Measurements from ENCODE around the gene MRTFA.

The MRTFA gene

DNA sequence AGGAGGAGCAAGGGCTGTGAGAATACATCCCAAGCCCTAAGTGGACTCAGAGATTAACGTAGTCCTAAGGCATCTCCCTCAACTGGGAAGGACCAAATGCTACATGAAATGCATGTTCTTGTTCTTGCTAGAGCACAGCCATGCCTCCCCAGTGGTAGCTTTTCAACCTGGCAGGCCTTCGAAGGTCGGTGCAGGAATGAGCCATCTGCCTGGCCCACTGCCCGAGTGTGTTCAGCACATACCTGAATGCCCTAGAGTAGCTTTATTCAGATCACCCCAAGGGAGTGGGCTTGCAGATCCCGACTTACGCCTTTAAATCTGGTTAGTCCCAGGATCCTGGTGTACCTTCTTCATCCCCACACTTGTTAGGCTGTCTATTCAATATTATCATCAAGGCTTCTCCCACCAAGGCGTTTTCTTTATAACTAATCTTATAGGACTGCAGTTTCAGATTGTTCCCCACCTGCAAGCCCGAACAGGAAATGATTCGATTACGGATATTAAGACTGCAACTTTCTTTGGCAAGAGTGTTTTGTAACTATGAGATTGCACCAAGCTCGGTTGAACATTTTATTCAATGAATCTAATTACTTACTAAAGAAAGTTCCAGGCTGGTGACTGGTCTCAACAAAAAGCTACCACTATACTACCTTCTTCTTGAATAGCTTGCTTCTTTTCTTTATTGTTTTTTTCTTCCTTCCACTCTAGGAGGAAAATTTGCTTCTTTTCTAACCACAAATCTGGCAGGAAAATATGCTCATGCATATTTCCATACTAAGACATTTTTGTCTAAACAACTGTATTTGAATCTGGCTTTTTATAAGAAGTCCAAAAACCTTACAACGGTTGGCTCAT lies 150.5 kb downstream of the MRTFA start:
- DNase-seq, result peak in 2 of 3 donors; percentile 13 to 25

DNA sequence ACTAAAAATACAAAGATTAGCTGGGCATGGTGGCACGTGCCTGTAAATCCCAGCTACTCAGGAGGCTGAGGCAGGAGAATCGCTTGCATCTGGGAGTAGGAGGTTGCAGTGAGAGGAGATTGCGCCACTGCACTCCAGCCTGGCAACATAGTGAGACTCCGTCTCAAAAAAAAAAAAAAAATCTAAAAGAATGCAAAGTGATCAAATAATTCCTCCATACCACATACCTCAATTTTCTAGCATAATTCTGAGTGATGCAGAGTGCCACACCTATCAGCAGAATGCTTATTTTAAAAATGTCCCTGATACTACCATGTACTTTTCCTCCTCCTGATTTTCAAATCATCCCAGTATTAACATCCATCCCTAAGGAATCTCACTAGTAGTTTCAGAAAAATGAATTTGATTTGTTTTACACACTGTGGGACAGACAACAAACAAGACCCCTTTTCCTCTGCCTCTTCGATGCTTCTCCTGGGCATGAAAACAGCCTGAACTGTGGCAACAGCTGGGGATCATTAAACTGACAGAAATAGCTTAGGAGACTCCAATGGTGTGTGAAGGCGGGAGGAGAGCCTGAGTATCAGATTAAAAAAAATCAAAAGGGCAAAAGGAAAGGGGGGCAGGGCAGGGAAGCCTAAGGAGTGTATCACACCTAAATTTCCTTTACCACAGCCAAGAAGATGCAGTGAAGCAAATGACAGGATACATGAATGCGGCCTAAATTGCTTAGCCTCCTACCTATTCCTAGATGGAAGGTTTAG lies 151.4 kb downstream of the MRTFA start:
- no peak for DNase-seq

DNA sequence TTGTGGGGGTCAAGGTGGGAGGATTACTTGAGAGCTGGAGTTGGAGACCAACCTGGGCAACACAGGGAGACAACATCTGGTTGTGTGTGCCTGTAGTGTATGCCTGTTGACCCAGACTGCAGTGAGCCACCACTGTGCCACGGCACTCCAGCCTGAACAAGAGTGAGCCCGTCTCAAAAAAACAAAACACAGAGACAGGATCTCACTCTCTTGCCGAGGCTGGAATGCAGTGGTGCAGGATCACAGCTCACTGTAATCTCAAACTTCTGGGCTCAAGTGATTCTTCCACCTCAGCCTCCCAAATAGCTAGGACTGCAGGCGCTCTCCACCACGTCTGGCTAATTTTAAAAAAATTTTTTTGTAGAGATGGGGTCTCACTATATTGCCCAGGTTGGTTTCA lies 153.6 kb downstream of the MRTFA start:
- no peak for DNase-seq

DNA sequence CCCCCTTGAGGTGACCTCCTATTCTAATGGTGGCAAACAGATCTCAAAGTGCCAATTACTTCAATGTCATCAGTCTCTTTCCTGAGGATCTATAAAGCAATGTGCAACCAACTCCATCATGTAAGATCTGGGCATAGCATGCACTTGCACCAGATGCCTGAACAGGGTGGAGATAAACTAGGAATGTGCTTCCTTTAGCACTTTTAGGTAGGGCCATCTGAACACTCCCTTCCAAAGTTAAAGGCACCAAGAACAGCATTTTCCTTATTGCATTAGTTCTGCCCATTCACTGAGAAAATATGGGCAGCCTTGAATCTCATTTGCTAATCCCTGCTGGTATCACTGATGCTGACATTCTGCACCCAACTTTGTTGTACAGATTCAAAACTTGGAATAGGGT lies 154.1 kb downstream of the MRTFA start:
- no peak for DNase-seq

DNA sequence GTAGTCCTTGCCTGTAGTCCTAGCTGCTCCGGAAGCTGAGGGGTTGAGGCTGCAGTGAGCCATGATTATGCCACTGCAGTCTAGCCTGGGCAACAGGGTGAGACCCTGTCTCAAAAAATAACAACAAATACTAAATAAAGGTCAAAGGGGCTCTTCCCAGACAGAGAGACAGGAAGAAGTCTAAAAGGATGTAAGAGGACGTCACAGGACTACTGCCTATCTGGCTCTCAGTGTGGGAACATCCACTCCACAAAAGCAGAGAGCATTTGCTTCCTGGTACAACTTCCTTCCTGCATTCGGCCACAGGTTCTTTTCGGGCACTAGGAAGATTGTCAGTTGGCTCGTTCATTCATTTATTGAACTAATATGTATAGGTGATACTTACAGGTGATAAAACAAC lies 155.5 kb downstream of the MRTFA start:
- no peak for DNase-seq

DNA sequence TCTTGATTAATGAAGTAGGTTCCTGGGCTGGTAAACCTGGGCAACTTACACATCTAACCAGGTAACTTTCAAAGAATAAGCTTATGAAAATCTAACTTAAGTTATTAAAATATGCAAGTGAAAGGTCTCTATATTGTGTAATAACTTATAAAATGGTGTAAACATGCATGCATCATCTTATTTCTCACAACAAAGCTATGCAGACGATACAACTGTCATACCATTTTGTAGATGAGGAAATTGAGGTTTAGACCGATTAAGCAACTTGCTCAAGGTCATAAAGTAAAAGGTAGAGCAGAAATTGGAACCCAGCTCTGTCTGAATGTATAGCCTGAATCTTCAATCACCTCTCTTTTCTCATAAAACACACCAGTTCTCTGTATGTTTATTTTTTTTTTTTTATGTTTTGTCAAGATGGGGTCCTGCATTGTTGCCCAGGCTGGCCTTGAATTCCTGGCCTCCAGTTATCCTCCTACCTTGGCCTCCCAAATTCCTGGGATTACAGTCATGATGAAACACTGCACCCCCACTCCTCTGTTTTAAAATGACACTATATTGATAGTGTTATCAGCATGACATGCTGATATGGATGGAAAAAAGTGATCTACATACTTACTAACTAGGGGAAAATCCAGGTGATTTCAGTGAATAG lies 156.5 kb downstream of the MRTFA start:
- peak in 2 of 3 donors; percentile 49 to 72 for DNase-seq

DNA sequence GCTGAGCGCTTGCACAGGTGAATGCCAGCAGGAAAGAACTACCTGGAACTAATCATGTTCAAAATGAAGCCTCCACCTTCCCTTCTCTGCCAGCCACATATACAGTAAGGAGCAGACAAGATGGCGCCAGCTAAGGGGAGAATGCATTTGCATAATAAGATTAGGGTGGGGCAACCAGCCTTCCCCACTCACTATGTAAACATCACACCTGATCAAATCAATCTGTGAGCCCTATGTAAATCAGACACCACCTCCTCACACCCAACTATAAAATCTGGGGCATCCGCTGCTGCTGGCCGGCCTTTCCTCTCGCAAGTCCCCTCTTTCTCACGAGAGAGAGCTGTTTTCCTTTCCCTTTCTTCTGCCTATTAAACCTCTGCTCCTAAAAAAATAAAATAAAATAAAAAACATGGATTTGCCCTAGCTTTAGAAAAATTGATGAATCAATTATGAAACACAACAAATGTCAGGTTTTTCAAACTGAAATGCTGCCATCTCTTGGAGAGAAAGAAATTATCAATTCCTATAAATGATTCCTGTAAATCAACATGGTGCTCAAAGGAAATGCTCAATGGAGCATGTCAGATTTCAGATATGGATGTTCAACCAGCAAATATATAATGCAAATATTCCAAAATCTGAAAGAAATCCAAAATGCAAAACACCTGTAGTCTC lies 157.3 kb downstream of the MRTFA start:
- DNase-seq, result peak in 2 of 3 donors; percentile 44 to 49

DNA sequence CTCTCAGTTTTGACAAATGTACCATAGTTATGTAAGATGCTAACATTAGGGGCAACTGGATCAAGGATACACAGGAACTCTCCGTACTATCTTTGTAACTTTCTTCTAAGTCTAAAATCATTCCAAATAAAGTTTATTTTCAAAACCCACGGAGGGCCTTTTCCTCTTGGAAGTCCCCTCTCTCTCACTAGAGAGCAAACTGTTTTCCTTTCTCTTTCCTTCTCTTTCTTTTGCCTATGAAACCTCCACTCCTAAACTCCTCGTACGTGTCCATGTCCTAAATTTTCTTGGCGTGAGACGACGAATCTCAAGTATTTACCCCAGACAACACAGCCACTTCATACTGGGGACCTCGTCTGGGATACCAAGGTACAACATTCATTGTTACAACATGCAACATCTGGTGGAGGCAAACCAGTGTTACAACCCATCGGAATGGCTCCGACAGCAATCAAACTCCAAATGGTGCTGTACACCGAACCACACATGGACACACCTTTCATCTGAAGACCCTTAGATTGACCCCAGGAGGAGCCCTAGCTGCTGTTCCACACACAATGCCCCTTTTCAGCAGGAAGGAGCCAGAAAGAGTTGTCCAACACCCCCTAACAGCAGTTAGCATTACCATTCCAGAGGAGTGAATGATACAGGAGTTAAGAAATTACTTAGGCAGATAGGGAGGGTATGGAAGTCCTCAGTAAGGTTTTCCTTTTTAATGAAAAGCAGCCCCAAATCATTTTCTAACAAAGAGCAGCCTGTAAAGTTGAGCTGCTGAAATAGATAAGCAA lies 158.0 kb downstream of the MRTFA start:
- peak; percentile 60 to 78 (median 66) for DNase-seq

DNA sequence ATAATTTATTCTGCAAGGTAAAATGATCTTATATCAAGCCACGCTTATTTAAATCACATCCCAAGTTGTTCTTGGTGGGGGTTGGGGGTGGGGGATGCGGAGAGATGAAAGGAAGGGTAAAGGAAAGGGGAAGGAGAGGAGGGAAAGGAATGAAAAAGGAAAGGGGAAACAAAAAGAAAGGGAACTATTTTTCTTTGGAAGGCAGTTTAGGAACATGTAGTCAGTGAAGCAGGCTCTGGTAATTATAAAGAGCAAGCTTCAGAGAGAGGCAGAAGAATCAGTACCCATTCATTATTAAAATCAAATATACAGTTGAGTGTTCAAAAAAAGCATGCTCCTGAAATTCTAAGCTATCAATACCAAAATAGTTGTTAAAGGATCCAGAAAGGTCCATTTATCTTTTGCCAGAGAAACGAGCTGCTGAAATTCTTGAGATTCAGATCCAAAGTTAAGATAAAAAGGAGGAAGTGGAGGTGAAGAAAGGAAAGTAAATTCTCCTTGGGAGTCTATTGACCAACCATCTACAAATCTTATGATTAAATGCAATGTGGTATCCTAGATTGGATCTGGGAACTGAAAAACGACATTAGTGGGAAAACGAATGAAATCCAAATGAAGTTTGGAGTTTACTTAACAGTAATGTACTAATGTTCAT lies 158.7 kb downstream of the MRTFA start:
- DNase-seq, result peak; percentile 36 to 67 (median 54)

DNA sequence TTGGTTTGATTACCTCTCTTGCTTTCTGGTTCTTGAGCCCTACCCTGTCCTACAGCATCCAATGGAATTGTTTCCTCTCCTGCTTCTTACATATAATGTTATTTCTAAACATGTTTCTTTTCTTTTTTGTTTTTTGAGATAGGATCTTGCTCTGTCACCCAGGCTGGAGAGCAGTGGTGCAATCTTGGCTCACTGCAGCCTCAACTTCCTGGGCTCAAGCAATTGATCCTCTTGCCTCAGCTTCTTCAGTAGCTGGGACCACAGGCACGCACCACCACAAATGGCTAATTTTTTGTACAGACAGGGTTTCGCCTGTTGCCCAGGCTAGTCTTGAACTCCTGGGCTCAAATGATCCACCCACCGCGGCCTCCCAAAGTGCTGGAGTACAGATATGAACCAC lies 160.2 kb downstream of the MRTFA start:
- DNase-seq, result no peak

DNA sequence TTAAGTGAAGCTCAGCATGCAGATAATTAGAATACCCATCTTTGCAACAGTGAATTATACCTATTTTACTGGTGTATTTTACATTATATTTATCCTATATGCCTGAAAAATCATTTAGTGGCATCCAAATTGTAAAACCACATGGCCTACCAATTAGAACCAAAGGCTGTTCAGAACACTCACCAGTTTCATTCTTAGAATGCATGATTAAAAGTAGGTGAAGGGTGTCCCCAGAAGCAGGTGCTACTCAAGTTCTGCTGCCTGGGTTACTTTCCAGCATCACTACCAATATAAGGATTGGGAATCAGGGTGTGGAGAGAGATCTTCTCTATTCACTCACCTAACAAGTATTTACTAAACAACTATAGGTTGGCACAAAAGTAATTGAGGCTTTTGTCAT lies 162.8 kb downstream of the MRTFA start:
- no peak for DNase-seq

DNA sequence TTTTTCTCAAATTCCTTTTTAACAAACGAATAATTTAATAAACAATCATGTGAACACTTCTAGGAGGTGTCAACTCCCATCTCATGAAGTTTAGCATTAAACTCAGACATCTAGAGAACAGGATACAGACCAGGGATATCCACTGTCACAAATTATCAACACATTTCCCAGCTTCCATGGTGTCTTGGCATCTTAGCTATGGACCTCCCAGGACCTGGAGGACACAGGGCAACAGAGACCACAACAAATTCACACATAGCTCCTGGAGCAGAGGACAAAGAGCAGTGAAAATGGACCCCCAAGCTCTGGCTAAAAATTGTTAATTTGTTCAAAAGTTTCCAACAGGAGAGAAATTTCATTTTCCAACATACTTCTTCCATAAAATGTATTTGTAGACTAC lies 163.9 kb downstream of the MRTFA start:
- no peak for DNase-seq

DNA sequence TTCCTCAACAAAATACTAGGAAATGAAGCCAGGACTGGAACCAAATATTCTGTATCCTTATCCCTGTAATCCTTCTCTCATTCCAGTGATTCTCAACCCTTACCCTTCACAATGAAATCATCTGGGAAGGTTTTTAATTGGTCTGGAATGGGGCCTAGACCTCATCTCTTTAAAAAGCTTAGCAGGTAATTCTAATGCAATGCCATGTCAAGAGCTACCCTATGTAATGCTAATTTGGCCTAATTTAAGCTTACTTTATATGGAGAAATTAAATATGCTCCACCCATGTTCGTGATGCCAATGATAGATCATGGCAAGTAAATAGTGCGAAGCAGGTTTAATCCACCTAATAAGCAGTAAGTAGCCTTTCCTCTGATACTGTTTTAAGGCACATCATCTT lies 164.5 kb downstream of the MRTFA start:
- DNase-seq, result no peak

DNA sequence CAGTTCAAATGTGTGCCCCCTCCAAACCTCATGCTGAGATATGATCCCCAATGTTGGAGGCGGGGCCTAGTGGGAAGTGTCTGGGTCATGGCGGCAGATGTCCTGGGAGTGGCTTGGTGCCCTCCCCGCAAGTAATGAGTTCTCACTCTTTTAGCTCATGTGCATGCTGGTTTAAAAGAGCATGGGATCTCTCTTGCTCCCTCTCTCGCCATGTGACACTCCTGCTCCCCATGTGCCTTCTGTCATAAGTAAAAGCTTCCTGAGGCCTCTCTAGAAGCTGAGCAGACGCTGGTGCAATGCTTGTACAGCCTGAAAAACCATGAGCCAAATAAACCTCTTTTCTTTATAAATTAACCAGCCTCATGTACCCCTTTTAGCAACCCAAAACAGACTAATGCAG lies 167.3 kb downstream of the MRTFA start:
- no peak for DNase-seq

DNA sequence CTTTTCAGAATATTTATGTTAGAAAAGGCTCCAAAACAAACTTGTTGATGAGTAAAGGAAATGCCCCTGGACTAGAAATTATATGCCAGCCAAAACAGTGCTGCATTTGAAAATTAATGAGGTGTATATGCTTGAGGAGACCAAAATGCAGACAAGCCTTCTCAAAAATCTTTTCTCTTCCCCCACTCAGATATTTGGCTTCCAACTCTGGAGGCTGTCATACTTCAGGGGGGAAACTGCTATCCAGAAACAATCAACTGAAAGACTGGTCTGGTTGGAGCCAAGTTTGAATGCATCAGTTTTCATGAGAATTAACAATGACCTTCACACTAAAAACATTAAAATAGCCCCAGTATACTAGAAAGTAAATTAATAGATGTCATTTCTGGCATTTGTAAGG lies 167.9 kb downstream of the MRTFA start:
- no peak for DNase-seq

DNA sequence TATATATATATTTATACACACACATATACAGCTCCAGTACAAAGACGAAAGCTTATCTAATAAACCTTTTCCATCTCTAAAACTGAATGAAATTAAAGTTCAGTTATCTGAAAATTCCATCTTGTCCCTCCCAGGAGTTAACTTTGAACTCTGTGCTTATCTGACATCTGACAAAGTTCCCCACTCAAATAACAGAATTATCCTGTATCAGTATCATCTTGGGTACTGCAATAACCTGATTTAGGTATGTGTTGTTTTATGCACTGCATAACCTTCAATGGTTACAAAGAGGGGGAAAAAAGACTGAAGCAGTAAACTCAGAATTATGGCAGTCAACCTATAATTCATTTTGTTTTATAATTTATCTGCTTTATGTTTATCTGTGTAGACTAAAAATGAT lies 169.5 kb downstream of the MRTFA start:
- DNase-seq, result no peak

DNA sequence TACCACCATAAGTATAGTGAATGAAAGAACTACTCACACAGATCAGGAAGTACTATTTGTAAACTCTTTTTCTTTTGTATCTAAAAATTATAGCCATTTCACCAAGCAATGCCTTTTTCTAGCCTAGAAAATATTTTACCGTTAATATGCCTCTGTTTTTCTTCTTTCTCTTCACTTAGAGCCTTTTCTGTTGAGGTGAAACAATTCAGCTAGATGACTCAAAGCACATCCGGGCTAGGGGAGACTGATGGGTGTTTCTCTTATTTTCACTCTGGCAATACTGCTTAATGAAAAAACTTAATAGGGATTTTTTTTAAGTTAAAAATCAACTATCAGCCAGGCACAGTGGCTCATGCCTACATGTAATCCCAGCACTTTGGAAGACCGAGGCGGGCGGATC lies 172.8 kb downstream of the MRTFA start:
- DNase-seq, result peak; percentile 36 to 62 (median 61)

DNA sequence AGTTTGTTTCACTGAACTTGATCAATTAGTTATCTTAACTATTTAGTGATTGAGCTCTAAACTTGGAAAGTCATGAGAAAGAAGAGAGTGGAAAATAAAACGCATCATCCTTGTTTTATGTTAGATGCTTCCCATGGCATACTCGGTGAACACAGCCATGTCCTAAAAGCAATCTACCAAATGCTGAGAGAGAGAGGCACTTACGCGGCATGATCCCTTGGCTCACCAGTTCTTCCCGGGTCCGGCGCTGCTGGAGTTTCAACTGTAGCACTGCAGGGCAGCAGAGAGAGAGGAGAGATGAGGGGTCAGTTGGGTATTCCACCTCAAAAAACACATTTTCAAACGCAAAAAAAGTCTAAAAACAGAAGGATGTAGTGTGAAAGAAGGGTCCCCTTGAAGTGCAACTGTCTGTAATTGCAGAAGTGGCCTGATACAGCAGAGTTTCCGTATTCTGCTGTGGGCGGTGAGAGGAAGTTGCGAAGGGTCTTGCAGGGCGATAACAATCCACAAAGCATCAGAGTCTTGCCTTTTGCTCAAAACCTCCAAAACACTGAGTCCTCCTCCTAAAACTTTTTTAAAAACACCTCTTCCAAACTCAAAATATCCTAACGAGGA lies 173.4 kb downstream of the MRTFA start:
- peak; percentile 77 to 84 (median 80) for DNase-seq

DNA sequence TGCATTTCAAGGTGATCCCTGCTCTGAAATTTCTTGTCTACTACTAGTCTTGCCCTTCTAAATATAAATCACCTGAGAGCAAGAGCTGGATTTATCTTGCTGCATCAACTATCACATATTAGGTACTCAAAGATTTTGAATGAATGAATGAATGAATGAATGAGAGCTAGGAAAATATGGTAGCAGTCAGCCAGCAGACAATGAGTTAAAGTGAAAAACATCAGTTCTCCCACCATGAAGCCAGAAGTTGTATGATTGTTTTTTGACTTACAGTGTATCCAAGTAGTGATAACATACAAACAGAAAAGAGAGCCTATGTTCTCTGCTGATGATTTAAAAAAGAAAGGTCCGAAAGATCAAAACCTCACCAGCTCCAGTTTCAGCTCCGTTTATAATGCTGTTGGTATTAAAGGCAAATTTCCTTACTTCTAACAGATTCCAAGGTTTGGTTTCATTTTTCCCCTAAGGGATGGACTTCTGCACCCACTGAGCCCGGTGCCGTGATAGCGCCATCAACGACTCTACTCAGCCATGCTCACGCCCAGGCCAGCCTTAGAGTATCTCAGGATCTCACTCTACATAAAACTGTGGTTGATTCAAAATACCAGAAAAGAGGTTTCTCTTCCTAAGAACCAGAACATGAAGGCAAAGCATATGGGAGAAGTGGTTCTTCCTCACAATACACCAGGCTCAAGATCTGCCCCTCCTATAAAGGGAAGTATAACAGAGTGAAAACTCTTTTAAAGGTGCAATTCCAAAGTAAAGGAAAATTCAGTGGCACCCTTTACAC lies 174.1 kb downstream of the MRTFA start:
- peak; percentile 43 to 68 (median 59) for DNase-seq

DNA sequence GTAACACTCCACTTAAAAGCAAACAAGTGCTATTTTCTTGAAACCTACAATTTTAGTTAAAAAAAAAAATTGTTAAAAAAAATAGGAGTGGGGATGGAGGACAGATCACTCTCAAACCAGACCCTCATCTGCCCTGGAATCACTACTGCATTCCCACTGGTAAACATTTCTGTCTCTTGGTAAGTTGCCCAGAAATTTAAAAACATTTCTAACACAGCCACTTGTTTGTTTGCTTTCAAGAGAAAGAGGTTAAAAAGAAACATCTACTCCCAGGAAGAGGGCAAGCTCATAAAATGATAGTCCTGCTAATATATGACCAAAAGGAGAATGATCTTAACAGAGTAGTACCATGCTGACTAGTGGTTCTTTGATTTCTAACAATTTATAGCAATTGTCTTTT lies 182.8 kb downstream of the MRTFA start:
- no peak for DNase-seq

Data from suppressor macrophage treated with lipopolysaccharide for 1 hour (primary cell).